ENCODE results near the gene SKAP2.

SKAP2 gene

DNA sequence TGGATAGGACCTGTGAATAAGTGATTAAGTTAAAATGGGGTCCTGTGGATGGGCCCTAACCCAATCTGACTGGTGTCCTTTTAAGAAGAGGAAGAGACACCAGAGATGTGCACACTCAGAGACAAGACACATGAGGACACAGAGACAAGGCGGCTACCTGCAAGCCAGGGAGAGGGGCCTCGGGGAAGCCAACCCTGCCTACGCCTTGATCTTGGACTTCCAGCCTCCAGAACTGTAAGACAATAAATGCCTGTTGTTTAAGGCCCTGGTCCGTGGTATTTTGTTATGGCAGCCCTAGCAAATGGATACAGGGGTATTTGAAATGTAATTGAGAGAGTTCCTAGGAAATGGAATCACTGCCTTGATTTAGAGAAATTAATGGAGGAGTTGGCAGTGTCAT lies 225.3 kb downstream of the SKAP2 start:
- Histone ChIP-seq H3K9me3 (no peaks in the 10 kb centered on the region), H3K36me3 (no peaks in the 10 kb centered on the region), H3K27me3 (peaks cover 4% of the 10 kb centered on the region), H3K27ac (no peak overlapping the region), H3K4me3 (ENCODE audit: low read depth in 1 of 2, low read length in 1 of 2) (no peak overlapping the region), H3K4me1 (ENCODE audit: control insufficient read depth in 1 of 2, insufficient read depth in 1 of 2, low read depth in 1 of 2, low read length in 1 of 2) (no peaks in the 10 kb centered on the region)
- TF ChIP-seq CTCF (IDR thresholded peaks at IDR 0.05): no peak

DNA sequence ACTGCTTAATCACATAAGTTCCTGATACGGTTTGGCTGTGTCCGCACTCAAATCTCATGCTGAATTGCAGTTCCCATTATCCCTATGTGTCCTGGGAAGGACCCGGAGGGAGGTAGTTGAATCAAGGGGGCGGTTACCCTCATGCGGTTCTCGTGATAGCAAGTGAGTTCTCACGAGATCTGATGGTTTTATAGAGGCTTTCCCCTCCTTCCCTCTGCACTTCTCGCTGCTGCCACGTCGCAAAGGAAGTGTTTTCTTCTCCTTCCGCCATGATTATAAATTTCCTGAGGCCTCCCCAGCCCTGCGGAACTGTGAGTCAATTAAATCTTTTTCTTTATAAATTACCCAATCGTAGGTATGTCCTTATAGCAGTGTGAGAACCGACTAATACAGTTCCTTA lies 226.2 kb downstream of the SKAP2 start:
- Histone ChIP-seq H3K4me1 (ENCODE audit: control insufficient read depth in 1 of 2, insufficient read depth in 1 of 2, low read depth in 1 of 2, low read length in 1 of 2) (no peaks in the 10 kb centered on the region), H3K36me3 (no peaks in the 10 kb centered on the region), H3K4me3 (ENCODE audit: low read depth in 1 of 2, low read length in 1 of 2) (no peak overlapping the region), H3K27ac (no peak overlapping the region), H3K9me3 (no peaks in the 10 kb centered on the region), H3K27me3 (peaks cover 4% of the 10 kb centered on the region)
- TF ChIP-seq CTCF (IDR thresholded peaks at IDR 0.05): no peak

DNA sequence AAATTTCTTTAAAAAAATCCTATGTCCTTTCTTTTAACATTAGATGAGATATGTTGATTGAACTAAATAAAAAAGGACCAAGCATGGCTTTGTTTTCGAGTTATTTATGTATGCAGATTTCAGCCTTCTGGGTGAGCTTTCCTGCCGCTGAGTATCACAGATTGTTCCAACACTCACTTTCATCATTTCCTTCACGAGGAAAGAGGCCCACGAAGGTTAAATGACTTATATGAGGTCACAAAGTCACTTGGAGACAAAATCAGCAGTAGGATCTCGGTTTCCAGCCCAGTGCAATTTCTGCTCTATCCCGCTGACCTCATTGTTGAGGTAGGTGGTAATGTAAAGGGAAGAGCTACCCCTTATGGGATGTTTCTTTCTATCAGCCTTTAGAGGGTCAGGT lies 226.8 kb downstream of the SKAP2 start:
- TF ChIP-seq CTCF (IDR thresholded peaks at IDR 0.05): no peak
- peaks cover 4% of the 10 kb centered on the region for H3K27me3 ChIP-seq
- H3K4me1 ChIP-seq (ENCODE audit: control insufficient read depth in 1 of 2, insufficient read depth in 1 of 2, low read depth in 1 of 2, low read length in 1 of 2): no peaks in the 10 kb centered on the region

GRCh38 chr7:26636808-26637207 lies 227.6 kb downstream of the SKAP2 start:
- peaks cover 4% of the 10 kb centered on the region for H3K27me3 ChIP-seq
- no peak overlapping the region for H3K27ac ChIP-seq
- TF ChIP-seq CTCF (IDR thresholded peaks at IDR 0.05): no peak
- no peaks in the 10 kb centered on the region for H3K9me3 ChIP-seq
- H3K4me3 ChIP-seq (ENCODE audit: low read depth in 1 of 2, low read length in 1 of 2): no peak overlapping the region
- no peaks in the 10 kb centered on the region for H3K4me1 ChIP-seq (ENCODE audit: control insufficient read depth in 1 of 2, insufficient read depth in 1 of 2, low read depth in 1 of 2, low read length in 1 of 2)
- no peaks in the 10 kb centered on the region for H3K36me3 ChIP-seq

More for the DNA sequence above, 226.8 kb downstream of the SKAP2 start:
- no peak overlapping the region for H3K4me3 ChIP-seq (ENCODE audit: low read depth in 1 of 2, low read length in 1 of 2)
- no peaks in the 10 kb centered on the region for H3K9me3 ChIP-seq
- no peak overlapping the region for H3K27ac ChIP-seq
- H3K36me3 ChIP-seq: no peaks in the 10 kb centered on the region

DNA sequence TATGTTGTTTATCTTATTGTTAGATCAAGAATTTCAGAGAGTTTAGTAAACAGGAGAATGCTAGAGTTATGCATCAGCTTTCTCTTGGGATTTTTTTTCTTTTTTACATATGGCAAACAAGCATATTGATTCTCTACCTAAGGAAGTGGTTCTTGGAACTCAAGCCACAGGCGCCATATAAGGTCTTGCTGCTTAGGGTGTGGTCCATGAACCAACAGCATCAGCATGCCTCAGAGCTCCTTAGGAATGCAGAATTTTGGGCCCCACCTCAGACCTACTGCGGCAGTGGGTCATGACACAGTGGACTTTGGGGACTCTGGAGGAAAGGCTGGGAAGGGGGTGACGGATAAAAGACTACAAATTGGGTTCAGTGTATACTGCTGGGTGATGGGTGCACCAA lies 230.8 kb downstream of the SKAP2 start:
- no peak for TF ChIP-seq CTCF (IDR thresholded peaks at IDR 0.05)
- no peak overlapping the region for H3K4me3 ChIP-seq (ENCODE audit: low read depth in 1 of 2, low read length in 1 of 2)
- H3K36me3 ChIP-seq: no peaks in the 10 kb centered on the region
- no peak overlapping the region for H3K27ac ChIP-seq
- H3K27me3 ChIP-seq: peaks cover 4% of the 10 kb centered on the region
- no peaks in the 10 kb centered on the region for H3K4me1 ChIP-seq (ENCODE audit: control insufficient read depth in 1 of 2, insufficient read depth in 1 of 2, low read depth in 1 of 2, low read length in 1 of 2)
- no peaks in the 10 kb centered on the region for H3K9me3 ChIP-seq

GRCh38 chr7:26631601-26632000 lies 232.8 kb downstream of the SKAP2 start:
- no peaks in the 10 kb centered on the region for H3K36me3 ChIP-seq

More at GRCh38 chr7:26631601-26632000, 232.8 kb downstream of the SKAP2 start:
- Histone ChIP-seq H3K4me3 (ENCODE audit: low read depth in 1 of 2, low read length in 1 of 2) (no peak overlapping the region), H3K9me3 (no peaks in the 10 kb centered on the region), H3K4me1 (ENCODE audit: control insufficient read depth in 1 of 2, insufficient read depth in 1 of 2, low read depth in 1 of 2, low read length in 1 of 2) (no peaks in the 10 kb centered on the region), H3K27ac (no peak overlapping the region), H3K27me3 (peaks cover 4% of the 10 kb centered on the region)
- no peak for TF ChIP-seq CTCF (IDR thresholded peaks at IDR 0.05)
